ENCODE results near the gene ADORA3. TPM values are rescaled to one million over a fixed set of nuclear protein-coding genes. Genes with fewer than 3 reads are reported as not detected.
A peak's percentile ranks its signal among the peaks of the same experiment; 100 is the strongest.

ADORA3 gene
- total RNA-seq, 1 donor from 2014 or later: not detected

- DNase-seq (ENCODE audit: low read depth in 2 of 2): peak in 1 of 2 donors; percentile 80
Measured at GRCh38 chr1:111507411-111508201, 4.2 kb upstream of the ADORA3 start.

- DNase-seq (ENCODE audit: low read depth in 2 of 2): no peak
Measured at GRCh38 chr1:111506561-111506960, 3.1 kb upstream of the ADORA3 start.

GRCh38 chr1:111505641-111506119 is 2.2 kb upstream of the ADORA3 start:
- no peak for DNase-seq (ENCODE audit: low read depth in 2 of 2)

- DNase-seq (ENCODE audit: low read depth in 2 of 2): no peak
Measured at GRCh38 chr1:111504097-111504496, 664 bp upstream of the ADORA3 start.

DNA sequence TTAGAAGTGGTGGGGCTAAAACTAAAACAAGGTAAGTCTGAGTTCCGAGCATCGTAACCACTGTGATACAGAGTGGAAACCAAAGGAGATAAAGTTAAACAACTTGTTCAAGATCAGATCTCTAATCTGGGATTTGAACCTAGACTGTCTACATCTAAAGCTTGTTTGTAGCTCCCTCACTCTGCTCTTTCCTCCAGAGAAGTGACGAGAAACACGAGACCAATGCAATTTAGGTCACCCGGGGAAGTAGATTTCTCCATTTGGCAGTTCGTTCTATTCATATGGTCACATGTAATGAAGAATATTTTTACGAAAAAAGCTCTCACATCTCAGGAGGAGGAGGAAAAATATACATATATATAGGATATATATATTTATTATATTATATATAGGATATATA is 1.8 kb downstream of the ADORA3 start:
- DNase-seq (ENCODE audit: low read depth in 2 of 2): no peak

GRCh38 chr1:111499026-111499785 is 4.2 kb downstream of the ADORA3 start:
- peak in 1 of 2 donors; percentile 59 for DNase-seq (ENCODE audit: low read depth in 2 of 2)

GRCh38 chr1:111497592-111497991 is 5.8 kb downstream of the ADORA3 start:
- DNase-seq (ENCODE audit: low read depth in 2 of 2): no peak

DNA sequence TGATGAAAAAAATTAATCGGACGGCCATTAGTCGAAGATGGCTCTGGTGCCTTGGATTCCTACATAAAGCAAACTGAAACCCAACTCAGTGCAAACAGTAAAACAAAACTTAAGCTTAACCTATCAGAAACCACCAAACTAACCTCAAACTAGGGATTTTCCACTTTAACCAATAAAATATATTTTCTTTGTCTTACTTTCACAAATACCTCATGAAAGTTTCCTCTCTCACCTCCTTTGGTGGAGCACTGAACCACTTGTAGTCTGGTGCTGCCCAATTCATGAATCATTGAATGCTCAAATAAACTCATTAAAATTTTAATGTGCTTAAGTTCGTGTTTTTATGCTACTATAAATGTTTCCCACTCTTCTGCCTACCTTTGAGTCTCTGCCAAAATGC is 7.0 kb downstream of the ADORA3 start:
- DNase-seq (ENCODE audit: low read depth in 2 of 2): no peak

- DNase-seq (ENCODE audit: low read depth in 2 of 2): no peak
Measured at GRCh38 chr1:111491070-111491469, 12.4 kb downstream of the ADORA3 start.

DNA sequence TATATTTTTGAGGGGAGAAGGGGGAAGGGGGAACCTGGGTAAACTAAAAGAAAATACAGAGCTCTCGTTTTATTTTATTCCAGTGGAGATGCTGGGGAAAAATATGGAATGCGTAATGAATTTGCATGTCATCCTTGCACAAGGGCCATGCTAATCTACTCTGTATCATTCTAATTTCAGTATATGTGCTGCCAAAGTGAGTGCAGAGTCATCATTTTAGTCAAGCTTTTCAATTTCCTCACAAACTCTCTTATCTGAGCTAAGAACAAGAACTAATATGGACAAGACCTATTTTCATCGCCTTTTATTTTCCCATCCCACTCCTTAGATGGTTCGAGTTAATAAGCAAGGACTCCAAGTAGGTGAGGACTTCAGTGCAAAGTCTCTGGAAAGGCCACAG is 13.2 kb downstream of the ADORA3 start:
- DNase-seq (ENCODE audit: low read depth in 2 of 2): no peak

DNA sequence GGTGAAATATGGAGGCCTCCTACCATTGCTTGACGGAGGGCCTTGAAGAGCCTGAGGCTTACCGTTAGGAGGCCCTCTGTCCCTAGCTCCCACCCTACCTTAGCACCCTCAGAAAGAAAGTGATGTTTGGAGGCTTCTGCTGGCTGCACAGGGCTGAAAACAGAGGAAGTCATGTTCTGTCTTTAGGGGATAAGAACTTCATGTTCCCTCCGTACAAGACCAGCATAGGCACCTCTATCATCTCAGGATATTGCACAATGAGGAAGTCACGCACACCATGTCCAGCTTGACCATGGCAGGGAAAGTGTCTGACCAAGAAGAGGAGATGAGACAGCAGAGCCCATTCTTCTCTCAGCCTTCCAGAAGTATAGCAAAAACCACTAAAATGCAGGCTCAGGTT is 13.8 kb downstream of the ADORA3 start:
- peak in 1 of 2 donors; percentile 35 for DNase-seq (ENCODE audit: low read depth in 2 of 2)

DNA sequence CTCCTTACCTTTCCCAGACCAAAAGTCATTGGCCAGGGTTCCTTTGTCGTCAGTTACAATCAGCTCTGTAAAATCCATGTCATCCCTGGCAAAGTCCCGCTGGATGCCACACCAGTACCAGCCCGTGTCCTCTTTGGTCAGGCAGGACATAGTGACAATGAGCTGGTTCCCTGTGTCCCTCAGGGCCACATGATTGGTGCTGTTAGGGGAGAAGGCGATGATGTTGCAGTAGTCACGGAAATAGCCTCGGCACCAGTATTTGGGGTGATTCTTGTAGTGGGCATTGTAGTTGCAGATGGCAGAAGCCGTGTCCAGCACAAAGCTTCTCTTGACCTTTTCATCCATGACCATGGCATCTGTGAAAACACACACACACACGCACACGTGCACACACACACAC is 14.8 kb downstream of the ADORA3 start:
- no peak for DNase-seq (ENCODE audit: low read depth in 2 of 2)

DNA sequence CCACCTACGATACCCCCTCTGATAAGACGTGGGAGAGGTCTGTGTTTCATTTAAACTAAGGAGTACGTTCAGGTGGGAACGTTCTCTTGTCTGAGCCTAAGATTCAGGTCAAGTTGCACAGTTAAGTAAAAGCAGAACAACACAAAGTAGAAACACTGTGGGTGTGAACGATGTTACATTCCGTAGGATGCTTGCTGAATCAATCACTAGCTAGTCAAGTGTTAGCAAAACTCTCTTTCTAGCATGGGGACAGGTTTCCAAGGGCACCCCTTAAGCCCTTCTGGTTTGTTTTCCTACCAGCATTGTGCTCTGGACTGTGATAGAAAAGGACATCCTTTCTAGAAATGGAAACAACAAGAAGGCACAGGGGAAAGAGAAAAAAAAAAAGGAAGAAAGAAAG is 16.3 kb downstream of the ADORA3 start:
- no peak for DNase-seq (ENCODE audit: low read depth in 2 of 2)

DNA sequence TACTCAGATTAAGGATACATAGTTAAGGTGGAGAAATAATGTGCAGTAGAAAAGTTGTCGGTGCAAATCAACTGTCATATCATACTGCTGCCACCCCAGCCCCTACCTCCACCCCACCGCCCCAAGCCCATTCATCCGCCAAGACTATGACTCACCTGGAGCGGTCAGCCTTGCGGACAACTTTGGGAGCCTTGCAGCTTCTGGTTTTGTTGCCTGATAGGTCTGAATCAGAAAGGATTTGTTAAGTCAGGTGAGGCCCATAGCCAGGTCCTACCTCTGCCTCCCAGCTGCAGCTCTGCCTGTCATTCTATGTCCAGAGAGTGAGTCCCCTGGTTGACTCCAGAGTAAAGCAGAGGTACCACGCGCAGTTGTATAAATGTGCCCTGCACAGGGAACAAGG is 17.0 kb downstream of the ADORA3 start:
- DNase-seq (ENCODE audit: low read depth in 2 of 2): no peak

- DNase-seq (ENCODE audit: low read depth in 2 of 2): no peak
Measured at GRCh38 chr1:111484391-111485026, 18.9 kb downstream of the ADORA3 start.

DNA sequence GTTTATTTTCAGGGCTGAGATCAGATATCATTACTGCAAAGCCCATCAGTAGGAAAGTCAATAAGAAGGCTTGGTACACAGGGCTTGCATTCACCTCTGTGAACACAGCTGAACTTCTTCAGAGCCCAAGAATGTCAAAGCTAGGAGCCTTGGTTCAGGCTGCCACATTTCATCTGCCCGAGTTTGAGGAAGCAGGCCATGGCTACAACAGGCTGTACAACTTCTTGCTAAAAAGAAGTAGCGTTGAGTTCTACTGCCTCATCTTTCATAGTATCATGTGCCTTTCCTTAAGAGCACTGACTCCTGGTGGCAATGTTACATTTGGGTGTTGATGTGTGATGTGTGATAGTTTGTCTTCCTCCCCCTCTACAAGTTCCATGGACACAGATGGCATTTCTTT is 19.6 kb downstream of the ADORA3 start:
- no peak for DNase-seq (ENCODE audit: low read depth in 2 of 2)

GRCh38 chr1:111483166-111483565 is 20.3 kb downstream of the ADORA3 start:
- no peak for DNase-seq (ENCODE audit: low read depth in 2 of 2)

- peak; percentile 72 to 75 for DNase-seq (ENCODE audit: low read depth in 2 of 2)
Measured at GRCh38 chr1:111481387-111482221, 21.8 kb downstream of the ADORA3 start.

GRCh38 chr1:111480674-111481073 is 22.8 kb downstream of the ADORA3 start:
- DNase-seq (ENCODE audit: low read depth in 2 of 2): no peak

GRCh38 chr1:111476761-111477309 is 26.6 kb downstream of the ADORA3 start:
- DNase-seq (ENCODE audit: low read depth in 2 of 2): peak in 1 of 2 donors; percentile 53

DNA sequence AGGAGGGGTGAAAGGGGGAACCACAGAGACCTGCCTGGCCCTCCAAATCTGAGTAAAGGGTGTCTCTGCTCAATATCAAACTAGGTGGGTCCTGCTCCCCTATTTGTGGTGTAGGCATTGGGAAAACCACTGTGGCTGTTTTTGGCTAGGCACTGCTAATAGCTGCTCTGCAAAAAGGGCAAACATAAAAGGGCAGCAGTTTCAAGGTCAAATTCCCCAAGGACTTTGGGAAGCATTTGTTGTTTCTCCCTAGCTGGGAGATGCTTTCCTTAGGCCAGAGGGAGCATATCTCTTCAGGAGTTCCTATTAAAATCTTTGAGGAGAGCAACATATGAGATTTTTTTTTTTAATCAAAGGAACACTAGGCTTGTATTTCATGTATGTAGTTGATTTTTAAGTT is 27.2 kb downstream of the ADORA3 start:
- DNase-seq (ENCODE audit: low read depth in 2 of 2): no peak
